DMS153 treated with DMSO at 0.1 percent for 48 hours (cell line): Measurements from ENCODE around the gene PRM2.

Experiments used
- DNase-seq: peaks from one replicate; lab custom pipeline; 2025; ENCODE audit not compliant: unreplicated experiment; lab: John Stamatoyannopoulos, UW

PRM2 gene

GRCh38 chr16:11276143-11276895 is at the start of gene PRM2:
Gene PRM2 (minus strand): TSS chr16:11276480. CDS start chr16:11276370, 110 bp downstream.
- DNase-seq: no peak

- DNase-seq: no peak
Observed at GRCh38 chr16:11325404-11326083, 49.3 kb upstream of the PRM2 start.

GRCh38 chr16:11323551-11324336 is 47.5 kb upstream of the PRM2 start:
- DNase-seq: no peak

GRCh38 chr16:11322823-11323222 is 46.5 kb upstream of the PRM2 start:
- no peak for DNase-seq

- no peak for DNase-seq
Observed at GRCh38 chr16:11321662-11322061, 45.4 kb upstream of the PRM2 start.

GRCh38 chr16:11320170-11320569 is 43.9 kb upstream of the PRM2 start:
- no peak for DNase-seq

GRCh38 chr16:11319529-11320146 is 43.4 kb upstream of the PRM2 start:
- no peak for DNase-seq

GRCh38 chr16:11318817-11319216 is 42.5 kb upstream of the PRM2 start:
- no peak for DNase-seq

GRCh38 chr16:11316331-11317015 is 40.2 kb upstream of the PRM2 start:
- DNase-seq: no peak

GRCh38 chr16:11315510-11315909 is 39.2 kb upstream of the PRM2 start:
- no peak for DNase-seq

- DNase-seq: no peak
Observed at GRCh38 chr16:11314309-11314894, 38.1 kb upstream of the PRM2 start.

- no peak for DNase-seq
Observed at GRCh38 chr16:11313493-11314308, 37.4 kb upstream of the PRM2 start.

GRCh38 chr16:11312718-11313492 is 36.6 kb upstream of the PRM2 start:
- peak; percentile 15 for DNase-seq

GRCh38 chr16:11310997-11311561 is 34.8 kb upstream of the PRM2 start:
- no peak for DNase-seq

GRCh38 chr16:11310634-11310977 is 34.3 kb upstream of the PRM2 start:
- no peak for DNase-seq

- DNase-seq: peak; percentile 36
Observed at GRCh38 chr16:11309895-11310633, 33.8 kb upstream of the PRM2 start.

- no peak for DNase-seq
Observed at GRCh38 chr16:11308493-11309283, 32.4 kb upstream of the PRM2 start.
